HEK293 (cell line): Measurements from ENCODE around the gene CYP2A6.

Source experiments
- CTCF ChIP-seq: fragments of 450-650 bp; formaldehyde crosslinking; IDR thresholded peaks from 2 replicates; pipeline ENCODE4 v1.5.1; 2016; ENCODE audit warnings: missing biosample characterization, missing genetic modification characterization
- ELK4 ChIP-seq: IDR thresholded peaks from 2 replicates; pipeline ENCODE4 v1.6.1; 2011; ENCODE audit warnings: mild to moderate bottlenecking, low read depth, low read length, borderline replicate concordance
- PBX3 ChIP-seq: sonication (generic); formaldehyde crosslinking; IDR thresholded peaks from 2 replicates; pipeline ENCODE4 v1.8.1; 2022; ENCODE audit warnings: mild to moderate bottlenecking, moderate library complexity, missing genetic modification reagents
- PRDM1 ChIP-seq: fragments of 450-650 bp; formaldehyde crosslinking; IDR thresholded peaks from 2 replicates; pipeline ENCODE4; 2016; ENCODE audit warnings: missing biosample characterization, missing genetic modification characterization
- REST ChIP-seq: fragments of 450-650 bp; formaldehyde crosslinking; IDR thresholded peaks from 2 replicates; pipeline ENCODE4 v1.5.1; 2016; ENCODE audit warnings: missing biosample characterization, missing genetic modification characterization
- SP3 ChIP-seq: fragments of 450-650 bp; formaldehyde crosslinking; IDR thresholded peaks from 2 replicates; pipeline ENCODE4 v1.5.1; 2016; ENCODE audit warnings: missing biosample characterization, missing genetic modification characterization
- ZBTB20 ChIP-seq: fragments of 450-650 bp; formaldehyde crosslinking; IDR thresholded peaks from 2 replicates; pipeline ENCODE4 v1.5.1; 2016; ENCODE audit warnings: missing biosample characterization, missing genetic modification characterization
- ZBTB7A ChIP-seq: fragments of 450-650 bp; formaldehyde crosslinking; IDR thresholded peaks from 2 replicates; pipeline ENCODE4 v1.5.1; 2016; ENCODE audit warnings: low read depth, missing biosample characterization, missing genetic modification characterization
- ZNF155 ChIP-seq: fragments of 450-650 bp; formaldehyde crosslinking; IDR thresholded peaks from 2 replicates; pipeline ENCODE4 v1.5.1; 2016; ENCODE audit warnings: missing biosample characterization, missing genetic modification characterization
- ZNF76 ChIP-seq: fragments of 450-650 bp; formaldehyde crosslinking; IDR thresholded peaks from 2 replicates; pipeline ENCODE4; 2016; ENCODE audit warnings: low read depth, missing biosample characterization, missing genetic modification characterization, borderline replicate concordance
- ZNF830 ChIP-seq: fragments of 450-650 bp; IDR thresholded peaks from 2 replicates; pipeline ENCODE4 v1.5.0; 2018; ENCODE audit warnings: missing biosample characterization, missing genetic modification characterization, low read depth, mild to moderate bottlenecking, moderate library complexity
- ZSCAN30 ChIP-seq: fragments of 450-650 bp; IDR thresholded peaks from 2 replicates; pipeline ENCODE4 v1.5.1; 2018; ENCODE audit warnings: missing biosample characterization, mild to moderate bottlenecking, missing genetic modification characterization, moderate library complexity
- ZXDB ChIP-seq: fragments of 450-650 bp; formaldehyde crosslinking; IDR thresholded peaks from 2 replicates; pipeline ENCODE4 v1.5.1; 2016; ENCODE audit warnings: missing biosample characterization, missing genetic modification characterization

- TF ChIP-seq CTCF (tag by site-specific recombination): no peak
- TF ChIP-seq SP3 (tag by site-specific recombination): no peak
- no peak for TF ChIP-seq REST (tag by site-specific recombination)
- TF ChIP-seq ZNF155 (tag by site-specific recombination): no peak
- no peak for TF ChIP-seq ZBTB20 (tag by site-specific recombination)
- TF ChIP-seq PBX3: no peak
- no peak for TF ChIP-seq PRDM1
- TF ChIP-seq ZBTB7A (tag by site-specific recombination): no peak
- no peak for TF ChIP-seq ZNF830 (tag by site-specific recombination)
- no peak for TF ChIP-seq ELK4
- no peak for TF ChIP-seq ZSCAN30
- no peak for TF ChIP-seq ZXDB
- TF ChIP-seq ZNF76 (tag by site-specific recombination): no peak
These were observed 17.5 kb upstream of the CYP2A6 start for GRCh38 chr19:40867701-40868100.
